OCI-LY7 (cell line): ENCODE results near the gene GPD1L. TPM values are rescaled to one million over a fixed set of nuclear protein-coding genes. Genes with fewer than 3 reads are reported as not detected.

Experiments used
- BruUV-seq: library from RNA; stranded (reverse); fragments of 400-500 nt; replicated peaks from 2 replicates; lab custom pipeline; 2021; lab: Mats Ljungman, UMichigan
- CTCF ChIA-PET: fragments of 300-600 bp; sonication (Branson Sonifier 250); formaldehyde crosslinking; loops from one replicate; lab custom pipeline; 2022; ENCODE audit warnings: antibody characterized with exemption; ENCODE audit not compliant: unreplicated experiment; lab: Charles Lee
- POLR2A ChIA-PET: fragments of 300-600 bp; sonication (Branson Sonifier 250); formaldehyde crosslinking; loops from one replicate; lab custom pipeline; 2022; ENCODE audit warnings: antibody characterized with exemption; lab: Charles Lee
- DNase-seq: peaks from one replicate; pipeline ENCODE4 v3.0.0-alpha.2; 2015; ENCODE audit warnings: low spot score
- H2AFZ ChIP-seq: fragments of 200-600 bp; sonication (generic), shearing (Covaris generic); 2 replicates; pipeline ENCODE4 v1.6.1; 2014; ENCODE audit warnings: mild to moderate bottlenecking, antibody characterized with exemption, low read length, moderate library complexity
- H3K27ac ChIP-seq: fragments of 200-600 bp; sonication (generic); 2 replicates; pipeline ENCODE4 v1.5.1; 2014; ENCODE audit warnings: mixed run types, low read depth, mild to moderate bottlenecking, moderate library complexity, low read length, inconsistent platforms; ENCODE audit not compliant: poor library complexity, severe bottlenecking
- H3K36me3 ChIP-seq: fragments of 200-600 bp; sonication (generic); 2 replicates; pipeline ENCODE4 v1.6.1; 2014; ENCODE audit warnings: mild to moderate bottlenecking, antibody characterized with exemption, low read length, moderate library complexity, mixed read lengths; ENCODE audit not compliant: insufficient read depth
- H3K4me1 ChIP-seq: fragments of 200-600 bp; sonication (generic); 2 replicates; pipeline ENCODE4 v1.5.1; 2014; ENCODE audit warnings: mild to moderate bottlenecking, low read length; ENCODE audit not compliant: insufficient read depth, poor library complexity, severe bottlenecking
- H3K4me2 ChIP-seq: fragments of 200-600 bp; sonication (generic); 2 replicates; pipeline ENCODE4 v1.6.1; 2014; ENCODE audit warnings: mild to moderate bottlenecking, low read length
- H3K4me3 ChIP-seq: fragments of 200-600 bp; sonication (generic); 2 replicates; pipeline ENCODE4 v1.5.1; 2014; ENCODE audit warnings: mild to moderate bottlenecking, low read depth, low read length; ENCODE audit not compliant: poor library complexity, severe bottlenecking
- H3K79me2 ChIP-seq: fragments of 200-600 bp; sonication (generic); 2 replicates; pipeline ENCODE4 v1.6.1; 2016; ENCODE audit warnings: low read depth, mild to moderate bottlenecking, low read length, moderate library complexity, mixed read lengths; ENCODE audit not compliant: insufficient read depth
- H3K9me2 ChIP-seq: fragments of 200-600 bp; sonication (generic); 2 replicates; pipeline ENCODE4 v1.6.1; 2016; ENCODE audit warnings: mild to moderate bottlenecking, low read length, mixed read lengths; ENCODE audit not compliant: insufficient read depth
- H3K9me3 ChIP-seq: fragments of 200-600 bp; sonication (generic); 2 replicates; pipeline ENCODE4 v1.6.1; 2014; ENCODE audit warnings: mild to moderate bottlenecking, mixed run types, low read length, mixed read lengths
- H4K20me1 ChIP-seq: fragments of 200-600 bp; sonication (generic); 2 replicates; pipeline ENCODE4 v1.6.1; 2014; ENCODE audit warnings: mild to moderate bottlenecking, antibody characterized with exemption, low read length, moderate library complexity, mixed read lengths; ENCODE audit not compliant: insufficient read depth
- CTCF ChIP-seq: fragments of 200-600 bp; sonication (generic); conservative IDR thresholded peaks from 2 replicates; pipeline ENCODE4 v1.5.1; 2014; ENCODE audit warnings: mild to moderate bottlenecking, antibody characterized with exemption, low read length, moderate library complexity, mixed read lengths
- EZH2phosphoT487 ChIP-seq: fragments of 200-600 bp; sonication (generic); IDR thresholded peaks from 2 replicates; pipeline ENCODE4 v1.6.1; 2018; ENCODE audit warnings: low read depth, borderline replicate concordance, mild to moderate bottlenecking, mixed run types, antibody characterized with exemption, low read length, moderate library complexity, mixed read lengths
- intact Hi-C: fragments of 100-400 bp; cut with micrococcal nuclease; formaldehyde crosslinking; loops from one replicate; pipeline ENCODE4 v1.10.0; 2022; ENCODE audit not compliant: unreplicated experiment
- total RNA-seq, 2 experiments: library from RNA; depleted of rRNA in 1 of 2; stranded (reverse); fragments of >200 nt in 1 of 2; shearing (Covaris generic) in 1 of 2; gene quantifications; 2 replicates each; pipeline ENCODE4 v1.2.3, GENCODE V29; 2014 to 2022

The GPD1L gene
- total RNA-seq, 2 experiments from 2014 or later: 27.5 to 29.2 TPM

- POLR2A ChIA-PET: interaction anchor here (2.2 kb wide), 1 partner anchor 10 kb away, joined by 8 read pairs; no protein-coding TSS in a partner anchor
- Histone ChIP-seq H2AFZ (no peak overlapping the region), H3K9me3 (no peaks in the 10 kb centered on the region), H3K4me2 (no peak overlapping the region), H3K79me2 (peaks cover 9% of the 10 kb centered on the region; the same call in 1 of the 2 replicates), H3K9me2 (no peaks in the 10 kb centered on the region), H3K27ac (no peak overlapping the region), H3K4me1 (no peaks in the 10 kb centered on the region), H3K36me3 (peaks cover 12% of the 10 kb centered on the region), H4K20me1 (no peaks in the 10 kb centered on the region), H3K4me3 (no peak overlapping the region)
- CTCF ChIA-PET: no interaction called here
- BruUV-seq: no TSS peak
- DNase-seq: no peak
- intact Hi-C loops: no loop called here
- TF ChIP-seq CTCF: no peak
Measured at GRCh38 chr3:32126305-32127015, 20.0 kb downstream of the GPD1L start.

GRCh38 chr3:32127219-32127826 lies 20.9 kb downstream of the GPD1L start:
- Histone ChIP-seq H3K36me3 (peaks cover 12% of the 10 kb centered on the region), H3K9me3 (no peaks in the 10 kb centered on the region), H3K27ac (no peak overlapping the region), H3K4me2 (no peak overlapping the region), H3K4me1 (no peaks in the 10 kb centered on the region), H4K20me1 (no peaks in the 10 kb centered on the region), H3K4me3 (no peak overlapping the region), H2AFZ (no peak overlapping the region), H3K79me2 (peaks cover 3% of the 10 kb centered on the region; the same call in 1 of the 2 replicates), H3K9me2 (no peaks in the 10 kb centered on the region)
- BruUV-seq: no TSS peak
- no peak for DNase-seq
- CTCF ChIA-PET: no interaction called here
- POLR2A ChIA-PET: interaction anchor here (1.5 kb wide), 1 partner anchor 21 kb away, joined by 3 read pairs; the partner anchor contains the start of gene GPD1L
- intact Hi-C loops: no loop called here
- TF ChIP-seq EZH2phosphoT487 (no peak), CTCF (no peak)

GRCh38 chr3:32128936-32129335 lies 22.5 kb downstream of the GPD1L start:
- Histone ChIP-seq H2AFZ (no peak overlapping the region), H3K9me2 (no peaks in the 10 kb centered on the region), H3K4me1 (no peaks in the 10 kb centered on the region), H3K4me3 (no peak overlapping the region), H4K20me1 (no peaks in the 10 kb centered on the region), H3K79me2 (no peaks in the 10 kb centered on the region), H3K36me3 (peaks cover 13% of the 10 kb centered on the region), H3K27ac (no peak overlapping the region), H3K4me2 (no peak overlapping the region), H3K9me3 (no peaks in the 10 kb centered on the region)
- intact Hi-C loops: no loop called here
- TF ChIP-seq EZH2phosphoT487 (no peak), CTCF (no peak)
- ChIA-PET POLR2A (interaction anchor here (1.2 to 2.6 kb wide), 3 partner anchors 10 to 25 kb away, joined by 3 to 5 read pairs (median 4); partner anchors contain the start of gene GPD1L), CTCF (interaction anchor here (0.8 kb wide), 2 partner anchors 10 to 12 kb away, joined by 3 read pairs; no protein-coding TSS in a partner anchor)
- no TSS peak for BruUV-seq
- no peak for DNase-seq
